Peyer's patch (tissue), 4 donors: ENCODE data around the gene ALOX15B.

Experiments
- POLR2A ChIP-seq, 2 donors: fragments of 450-650 bp; IDR thresholded peaks; one replicate each; pipeline ENCODE4 v1.5.1; 2017; ENCODE audit warnings: antibody characterized with exemption in 2 of 2, mild to moderate bottlenecking in 2 of 2, moderate library complexity in 2 of 2
- TF ChIP-seq, protein P1 (sequence below), 6 experiments: fragments of 450-650 bp in 4 of 6; fragments of 200-600 bp in 2 of 6; sonication (generic) in 1 of 6; IDR thresholded peaks; one replicate each; pipeline ENCODE4 v1.5.1; 2017 to 2019; ENCODE audit warnings: antibody characterized with exemption in 6 of 6, mild to moderate bottlenecking in 3 of 6, moderate library complexity in 1 of 6

DNA sequence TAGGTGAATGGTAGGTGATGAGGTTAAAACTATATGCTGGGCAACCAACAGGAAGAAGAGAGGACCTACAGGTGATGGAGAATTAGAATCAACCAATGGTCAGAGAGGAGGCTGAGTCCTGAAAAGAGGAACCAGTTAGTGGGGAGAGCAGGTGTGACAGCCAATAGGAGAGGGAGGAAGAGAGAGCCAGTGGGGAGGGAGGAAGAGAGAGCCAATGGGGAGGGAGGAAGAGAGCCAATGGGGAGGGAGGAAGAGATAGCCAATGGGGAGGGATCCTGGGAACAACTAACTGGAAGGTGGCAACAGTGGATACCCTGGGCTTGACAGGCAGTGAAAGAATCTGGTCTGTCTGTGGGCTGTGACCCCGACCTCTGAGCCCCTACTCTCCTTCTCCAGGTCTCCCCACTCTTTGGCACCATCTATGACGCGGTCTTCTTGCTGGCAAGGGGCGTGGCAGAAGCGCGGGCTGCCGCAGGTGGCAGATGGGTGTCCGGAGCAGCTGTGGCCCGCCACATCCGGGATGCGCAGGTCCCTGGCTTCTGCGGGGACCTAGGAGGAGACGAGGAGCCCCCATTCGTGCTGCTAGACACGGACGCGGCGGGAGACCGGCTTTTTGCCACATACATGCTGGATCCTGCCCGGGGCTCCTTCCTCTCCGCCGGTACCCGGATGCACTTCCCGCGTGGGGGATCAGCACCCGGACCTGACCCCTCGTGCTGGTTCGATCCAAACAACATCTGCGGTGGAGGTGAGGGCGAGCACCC, 32.7 kb upstream of the ALOX15B start:
- TF ChIP-seq, protein P1, sequence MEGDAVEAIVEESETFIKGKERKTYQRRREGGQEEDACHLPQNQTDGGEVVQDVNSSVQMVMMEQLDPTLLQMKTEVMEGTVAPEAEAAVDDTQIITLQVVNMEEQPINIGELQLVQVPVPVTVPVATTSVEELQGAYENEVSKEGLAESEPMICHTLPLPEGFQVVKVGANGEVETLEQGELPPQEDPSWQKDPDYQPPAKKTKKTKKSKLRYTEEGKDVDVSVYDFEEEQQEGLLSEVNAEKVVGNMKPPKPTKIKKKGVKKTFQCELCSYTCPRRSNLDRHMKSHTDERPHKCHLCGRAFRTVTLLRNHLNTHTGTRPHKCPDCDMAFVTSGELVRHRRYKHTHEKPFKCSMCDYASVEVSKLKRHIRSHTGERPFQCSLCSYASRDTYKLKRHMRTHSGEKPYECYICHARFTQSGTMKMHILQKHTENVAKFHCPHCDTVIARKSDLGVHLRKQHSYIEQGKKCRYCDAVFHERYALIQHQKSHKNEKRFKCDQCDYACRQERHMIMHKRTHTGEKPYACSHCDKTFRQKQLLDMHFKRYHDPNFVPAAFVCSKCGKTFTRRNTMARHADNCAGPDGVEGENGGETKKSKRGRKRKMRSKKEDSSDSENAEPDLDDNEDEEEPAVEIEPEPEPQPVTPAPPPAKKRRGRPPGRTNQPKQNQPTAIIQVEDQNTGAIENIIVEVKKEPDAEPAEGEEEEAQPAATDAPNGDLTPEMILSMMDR (IDR thresholded peaks at IDR 0.05), result no peak
- no peak for TF ChIP-seq POLR2A (IDR thresholded peaks at IDR 0.05)
